ENCODE measurements around the gene MAP3K6.

DNA sequence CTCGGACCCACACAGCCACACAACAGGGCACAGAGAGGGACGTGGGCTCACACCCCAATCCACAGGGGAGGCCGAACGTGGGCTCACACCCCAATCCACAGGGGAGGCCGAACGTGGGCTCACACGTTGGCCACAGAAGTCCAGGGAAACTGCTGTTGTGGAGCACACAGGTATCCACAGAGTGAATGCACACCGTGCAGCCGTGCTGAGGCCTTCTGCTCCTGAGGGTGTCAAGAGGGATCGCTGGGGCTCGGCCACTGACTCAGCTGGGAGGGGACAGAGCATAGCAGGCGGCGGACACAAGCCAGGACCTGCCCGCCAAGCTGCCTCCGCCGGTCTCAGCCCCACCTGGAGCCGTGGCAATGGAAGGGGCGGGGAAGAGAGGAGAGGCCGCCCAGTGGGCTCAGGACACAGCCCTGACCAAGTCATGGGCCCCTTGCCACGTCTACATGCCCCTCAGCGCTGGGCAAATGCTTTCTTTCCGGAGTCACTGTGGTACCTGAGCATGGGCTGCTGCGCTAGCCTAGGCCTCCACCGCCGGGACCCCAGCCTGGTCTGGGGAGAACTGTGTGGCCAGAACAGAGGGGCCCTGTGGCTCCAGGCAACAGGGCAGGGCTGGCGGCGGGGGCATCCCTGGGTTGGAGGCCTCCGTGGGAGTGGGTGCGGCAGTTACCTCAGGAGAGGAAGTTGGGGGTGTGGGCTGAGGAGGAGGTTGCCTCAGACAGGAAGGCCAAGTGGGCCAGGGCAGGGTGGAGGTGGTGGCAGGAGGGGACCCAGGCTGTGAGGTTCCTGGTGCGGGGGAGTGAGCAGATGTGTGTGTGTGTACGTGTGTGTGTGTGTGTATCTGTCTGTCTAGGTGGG lies 23.8 kb downstream of the MAP3K6 start:
- TF ChIP-seq POLR2AphosphoS5 (IDR thresholded peaks at IDR 0.05; ENCODE audit: borderline replicate concordance, low read depth, low read length), result no peak
- TF ChIP-seq EZH2 (IDR thresholded peaks at IDR 0.05), result no peak
- TF ChIP-seq FOXP2 (optimal IDR thresholded peaks at IDR 0.05; ENCODE audit: control extremely low read depth, extremely low read length, insufficient read depth), result no peak
